ENCODE data around the gene UBE2D2.

UBE2D2 gene

DNA sequence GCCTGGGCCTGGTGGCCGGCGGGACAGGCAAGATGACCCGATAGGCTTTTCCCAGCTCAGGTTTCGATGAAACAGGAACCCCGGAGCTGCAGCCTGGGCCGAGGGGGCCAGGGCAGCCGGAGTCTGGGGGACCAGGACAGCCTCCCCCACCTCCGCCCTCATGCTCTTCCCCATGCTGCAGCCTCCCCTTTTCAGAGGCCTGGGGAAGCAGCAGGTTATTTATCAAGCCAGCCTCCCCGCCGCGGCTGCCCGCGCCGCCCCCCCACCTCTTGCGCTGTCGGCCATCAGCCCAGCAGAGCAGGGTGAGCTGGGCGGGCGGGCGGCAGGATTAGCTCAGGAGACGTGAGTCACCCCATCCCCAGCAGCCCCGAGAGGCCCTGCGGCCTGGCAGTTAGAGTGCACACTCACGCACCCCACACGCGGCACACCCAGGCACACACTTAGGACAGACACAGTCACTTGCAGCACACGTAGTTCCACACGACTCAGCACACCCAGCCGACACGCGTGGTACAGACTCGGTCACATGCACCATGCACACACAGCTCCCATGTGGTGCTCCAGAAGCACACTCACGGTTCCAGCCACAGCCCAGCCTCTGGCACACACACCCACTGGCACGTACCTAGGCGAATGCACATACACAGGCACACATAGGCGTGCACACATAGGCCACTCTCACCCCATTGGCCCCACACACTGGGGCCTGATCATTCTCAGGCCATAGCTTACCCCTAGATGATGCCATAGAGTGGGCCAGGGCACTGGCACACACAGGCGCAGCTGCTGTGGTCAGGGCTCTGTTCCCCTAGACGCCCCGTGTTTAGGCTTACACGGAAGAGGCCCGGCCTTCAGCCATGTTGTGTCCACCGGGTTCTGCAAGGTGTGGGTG lies 100.0 kb downstream of the UBE2D2 start:
- no peak for DNase-seq (ENCODE audit: low spot score)

DNA sequence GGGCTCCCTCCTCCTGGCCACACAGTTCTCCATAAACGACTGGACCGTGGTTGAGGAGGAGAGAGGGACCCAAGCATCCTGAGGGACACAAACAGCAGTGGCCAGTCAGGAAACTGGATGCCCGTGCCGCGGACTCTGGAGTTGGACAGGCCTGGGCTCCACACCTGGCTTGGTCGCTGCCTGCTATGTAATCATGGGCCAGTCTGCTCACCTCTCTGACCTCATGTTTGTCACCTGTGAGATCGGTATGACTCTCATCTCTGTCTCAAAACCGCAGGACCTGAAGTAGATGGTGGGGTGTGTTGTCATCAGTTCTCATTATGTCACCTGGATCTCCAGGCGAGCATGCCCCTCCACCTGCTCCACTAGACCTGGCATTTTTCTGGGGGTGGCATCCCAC lies 101.5 kb downstream of the UBE2D2 start:
- no peak for DNase-seq (ENCODE audit: low spot score)

GRCh38 chr5:139663207-139664085 lies 102.3 kb downstream of the UBE2D2 start:
- no peak for DNase-seq (ENCODE audit: low spot score)

GRCh38 chr5:139664086-139664693 lies 103.1 kb downstream of the UBE2D2 start:
- no peak for DNase-seq (ENCODE audit: low spot score)

DNA sequence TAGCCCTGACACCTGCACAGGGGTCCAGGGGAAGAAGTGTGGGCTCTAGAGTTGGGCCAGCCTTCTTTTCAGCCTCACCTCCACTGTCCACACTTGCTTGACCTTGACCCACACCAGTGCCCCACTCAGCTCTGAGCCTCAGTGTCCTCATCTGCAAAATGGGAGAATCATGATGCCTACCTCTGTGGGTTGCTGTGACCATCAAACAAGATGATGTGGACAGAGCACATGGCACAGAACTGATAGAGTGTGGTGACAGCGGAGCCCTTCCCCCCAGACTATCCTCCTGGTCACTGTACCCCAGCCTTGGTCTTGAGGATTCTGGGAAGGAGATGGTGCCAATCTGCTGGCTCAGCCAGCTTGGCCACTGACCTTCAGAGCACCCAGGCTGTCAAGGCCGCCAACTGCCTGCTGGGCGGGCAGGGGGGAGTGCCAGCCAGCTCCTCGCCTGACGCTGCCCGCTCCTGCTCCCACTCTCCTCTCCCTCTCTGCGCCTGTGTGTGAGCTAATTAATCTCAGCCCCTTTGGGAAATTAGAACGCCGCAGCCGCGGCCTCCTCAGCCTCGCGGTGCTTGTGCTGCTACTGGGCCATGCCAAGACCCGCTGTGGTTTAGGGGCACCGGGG lies 103.7 kb downstream of the UBE2D2 start:
- DNase-seq (ENCODE audit: low spot score) = no peak

GRCh38 chr5:139665626-139666025 lies 104.5 kb downstream of the UBE2D2 start:
- no peak for DNase-seq (ENCODE audit: low spot score)

DNA sequence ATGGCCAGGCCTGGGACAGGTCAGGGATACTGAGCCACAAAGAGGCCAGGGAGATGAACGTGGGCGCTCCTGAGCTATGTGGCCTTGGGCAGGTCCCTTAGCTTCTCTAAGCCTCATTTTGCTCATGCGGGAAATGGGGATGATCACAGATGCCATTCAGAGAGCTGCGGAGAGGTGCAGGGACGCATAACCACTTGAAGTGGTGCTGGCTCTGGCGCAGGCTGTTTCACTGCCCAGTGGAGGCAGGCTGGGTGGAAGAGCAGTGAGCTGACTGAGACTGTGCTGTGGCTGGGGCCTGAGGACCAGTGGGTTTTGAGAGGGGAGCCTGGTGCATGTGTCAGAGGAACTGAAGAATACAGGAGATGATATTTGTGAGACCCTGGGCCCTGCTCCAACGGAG lies 105.4 kb downstream of the UBE2D2 start:
- DNase-seq (ENCODE audit: low spot score) = no peak

- no peak for DNase-seq (ENCODE audit: low spot score)
These were observed 106.0 kb downstream of the UBE2D2 start for GRCh38 chr5:139667001-139667729.

GRCh38 chr5:139667730-139668063 lies 106.6 kb downstream of the UBE2D2 start:
- DNase-seq (ENCODE audit: low spot score) = no peak

DNA sequence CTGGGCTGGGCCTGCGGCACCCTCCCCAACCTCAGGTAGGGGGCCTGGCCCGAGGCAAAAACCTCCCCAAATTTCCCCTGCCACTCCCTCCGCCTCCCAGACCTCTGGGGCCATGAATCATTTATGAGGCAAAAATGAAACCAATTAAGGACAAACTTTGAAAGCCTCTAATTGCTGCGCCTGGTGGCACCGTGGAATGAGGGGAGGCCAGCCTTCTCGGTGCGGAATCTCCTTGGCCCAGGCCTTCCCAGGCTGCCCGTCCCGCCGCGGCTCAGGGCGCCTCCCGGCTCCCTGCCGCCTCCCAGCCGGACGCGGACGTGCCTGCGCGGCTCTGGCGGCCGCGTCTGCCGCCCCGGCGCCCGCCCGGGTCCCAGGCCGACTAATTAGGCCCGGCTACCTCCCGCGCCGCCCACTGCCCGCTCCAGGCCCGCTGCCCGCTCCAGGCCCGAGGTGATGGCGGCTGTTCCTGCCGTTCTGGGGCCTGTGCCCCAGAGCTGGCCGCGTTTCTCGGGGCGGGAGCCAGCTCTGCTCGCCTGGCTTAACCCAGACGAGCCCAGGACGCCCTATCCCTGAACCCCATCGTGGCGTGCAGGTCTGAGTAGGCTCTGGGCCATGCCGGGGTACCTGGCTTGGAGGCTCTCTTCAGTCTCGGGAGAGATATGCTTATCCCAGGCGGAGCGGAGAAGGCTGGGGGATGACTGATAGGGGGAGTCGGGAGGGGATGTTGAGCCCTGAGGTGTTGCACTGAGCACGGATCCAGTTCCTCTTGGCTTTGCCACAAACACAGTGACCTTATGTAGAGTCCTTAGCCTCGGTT lies 107.1 kb downstream of the UBE2D2 start:
- peak; percentile 54 for DNase-seq (ENCODE audit: low spot score)

DNA sequence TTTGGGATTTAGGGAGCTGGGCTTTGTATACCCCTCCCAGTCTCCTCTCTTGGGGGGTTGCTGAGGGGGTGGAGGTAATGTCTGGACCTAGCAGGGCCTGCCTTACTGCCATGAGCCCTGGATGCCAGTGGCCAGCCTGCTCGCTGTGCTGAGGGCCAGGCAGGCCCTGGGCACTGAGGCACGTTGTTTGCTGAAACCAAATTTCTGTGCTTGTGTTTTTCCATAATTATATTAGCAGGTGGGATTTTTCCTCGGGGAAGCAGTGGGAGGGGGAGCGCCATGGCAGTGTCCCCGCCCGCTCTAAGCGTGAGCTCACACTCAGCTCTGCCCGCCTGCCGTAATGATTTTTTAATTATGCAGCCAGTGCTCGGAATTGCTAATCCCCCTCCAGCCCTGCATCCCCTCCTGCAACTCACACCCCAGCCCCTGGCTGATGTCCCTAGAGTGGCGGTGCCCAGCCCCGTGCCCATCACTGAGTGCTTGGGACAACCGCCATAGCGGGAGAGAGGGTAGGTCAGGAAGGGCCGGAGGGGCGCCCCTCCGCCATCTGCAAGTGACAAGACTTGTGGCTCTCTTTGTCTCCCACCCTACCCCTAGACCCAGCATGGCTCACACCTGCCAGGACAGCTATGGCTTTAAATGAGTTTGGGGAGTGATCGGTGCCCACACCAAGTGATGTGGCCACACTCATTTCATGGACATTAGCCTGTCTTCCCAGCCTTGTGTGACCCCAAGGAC lies 108.0 kb downstream of the UBE2D2 start:
- no peak for DNase-seq (ENCODE audit: low spot score)

GRCh38 chr5:139669662-139670368 lies 108.7 kb downstream of the UBE2D2 start:
- no peak for DNase-seq (ENCODE audit: low spot score)

GRCh38 chr5:139670369-139671095 lies 109.4 kb downstream of the UBE2D2 start:
- DNase-seq (ENCODE audit: low spot score) = no peak

DNA sequence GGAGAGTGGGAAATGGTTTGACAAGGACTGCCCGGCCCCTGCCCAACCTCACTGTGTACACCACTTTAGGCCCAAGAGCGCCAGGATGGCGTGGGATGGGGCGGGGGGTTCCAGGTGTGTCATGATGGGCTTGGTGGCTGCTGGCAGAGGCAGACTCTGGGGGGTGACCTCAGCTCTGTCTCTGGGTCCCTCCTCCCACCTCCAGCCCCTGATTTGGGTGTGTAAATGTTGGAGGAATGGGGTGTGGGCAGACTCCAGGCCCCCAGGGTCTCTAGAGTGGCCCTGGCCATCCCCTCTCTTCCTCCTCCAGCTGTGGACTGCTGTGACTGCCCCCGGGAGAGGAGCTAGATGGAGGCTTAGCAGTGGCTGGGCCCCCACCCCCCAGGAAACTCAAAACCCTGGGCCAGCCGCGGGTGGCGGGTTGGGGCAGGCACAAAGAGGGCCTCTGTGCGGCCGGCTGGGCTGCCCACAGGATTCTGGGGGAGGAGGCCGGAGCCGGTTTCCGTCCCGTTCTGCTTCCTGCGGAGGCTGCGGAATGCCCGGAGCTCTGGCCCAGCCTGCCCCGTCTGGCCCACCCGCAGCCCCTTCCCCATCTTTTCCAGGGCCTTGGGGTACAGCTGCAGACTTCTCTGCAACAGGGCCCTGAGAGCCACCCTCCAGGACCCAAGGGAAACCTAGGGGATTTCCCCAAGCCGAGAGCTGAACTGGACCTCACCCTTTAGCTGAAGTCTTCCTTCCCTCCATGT lies 110.1 kb downstream of the UBE2D2 start:
- DNase-seq (ENCODE audit: low spot score) = no peak

DNA sequence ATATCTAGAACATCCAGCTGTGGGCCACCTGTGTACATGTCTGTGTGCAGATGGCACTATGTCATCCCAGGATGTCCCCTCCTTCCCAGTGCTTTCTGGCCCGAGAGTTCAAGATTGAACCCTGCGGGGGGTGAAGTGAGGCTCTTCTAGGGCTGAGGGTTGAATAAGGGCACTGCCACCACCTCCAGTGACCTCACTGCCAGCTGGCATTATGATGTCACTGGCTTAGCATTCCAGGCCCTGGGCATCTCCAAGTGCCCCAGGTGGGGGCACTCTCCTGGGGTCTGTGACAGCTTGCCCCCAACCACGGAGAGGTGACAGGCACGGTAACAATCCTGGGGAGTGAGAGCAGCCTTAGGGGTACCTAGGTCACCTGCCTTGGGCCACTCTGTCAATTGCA lies 114.1 kb downstream of the UBE2D2 start:
- DNase-seq (ENCODE audit: low spot score) = no peak

DNA sequence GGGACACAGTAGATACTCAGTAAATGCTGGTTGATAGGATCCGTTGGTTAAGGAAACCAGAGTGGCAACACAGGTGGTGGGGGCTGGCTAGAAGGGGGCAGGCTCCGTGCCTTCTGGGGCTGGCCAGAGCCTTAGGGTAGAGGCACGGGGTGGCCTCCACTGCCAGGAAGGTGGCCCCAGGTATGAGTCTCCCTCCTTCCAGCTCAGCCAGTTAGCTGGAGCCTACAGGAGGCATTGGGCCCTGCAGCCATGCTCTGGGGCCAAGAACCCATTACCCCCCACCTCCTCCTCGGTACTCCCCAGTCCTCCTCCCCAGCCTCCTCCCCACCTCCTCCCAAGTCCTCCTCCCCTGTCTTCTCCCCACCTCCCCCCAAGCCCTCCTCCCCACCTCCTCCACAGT lies 114.7 kb downstream of the UBE2D2 start:
- no peak for DNase-seq (ENCODE audit: low spot score)

DNA sequence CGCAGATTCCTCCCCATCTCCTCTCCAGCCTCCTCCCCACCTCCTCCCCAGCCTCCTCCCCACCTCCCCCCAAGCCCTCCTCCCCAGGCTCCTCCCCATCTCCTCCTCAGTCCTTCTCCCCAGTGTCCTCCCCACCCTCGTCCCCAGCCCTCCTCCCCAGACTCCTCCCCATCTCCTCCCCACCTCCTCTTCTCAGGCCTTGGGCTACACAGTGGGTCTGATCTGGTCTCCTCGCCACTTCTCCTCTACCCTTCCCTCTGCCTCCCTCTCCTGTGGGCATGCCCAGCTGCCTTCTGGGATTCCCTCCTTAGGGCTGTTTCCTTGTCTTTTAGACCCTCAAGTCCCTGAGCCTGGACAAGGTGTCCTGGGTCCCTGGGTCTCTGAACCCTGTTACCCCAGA lies 115.3 kb downstream of the UBE2D2 start:
- no peak for DNase-seq (ENCODE audit: low spot score)
